ENCODE measurements around the gene GFRA1.

Gene GFRA1

DNA sequence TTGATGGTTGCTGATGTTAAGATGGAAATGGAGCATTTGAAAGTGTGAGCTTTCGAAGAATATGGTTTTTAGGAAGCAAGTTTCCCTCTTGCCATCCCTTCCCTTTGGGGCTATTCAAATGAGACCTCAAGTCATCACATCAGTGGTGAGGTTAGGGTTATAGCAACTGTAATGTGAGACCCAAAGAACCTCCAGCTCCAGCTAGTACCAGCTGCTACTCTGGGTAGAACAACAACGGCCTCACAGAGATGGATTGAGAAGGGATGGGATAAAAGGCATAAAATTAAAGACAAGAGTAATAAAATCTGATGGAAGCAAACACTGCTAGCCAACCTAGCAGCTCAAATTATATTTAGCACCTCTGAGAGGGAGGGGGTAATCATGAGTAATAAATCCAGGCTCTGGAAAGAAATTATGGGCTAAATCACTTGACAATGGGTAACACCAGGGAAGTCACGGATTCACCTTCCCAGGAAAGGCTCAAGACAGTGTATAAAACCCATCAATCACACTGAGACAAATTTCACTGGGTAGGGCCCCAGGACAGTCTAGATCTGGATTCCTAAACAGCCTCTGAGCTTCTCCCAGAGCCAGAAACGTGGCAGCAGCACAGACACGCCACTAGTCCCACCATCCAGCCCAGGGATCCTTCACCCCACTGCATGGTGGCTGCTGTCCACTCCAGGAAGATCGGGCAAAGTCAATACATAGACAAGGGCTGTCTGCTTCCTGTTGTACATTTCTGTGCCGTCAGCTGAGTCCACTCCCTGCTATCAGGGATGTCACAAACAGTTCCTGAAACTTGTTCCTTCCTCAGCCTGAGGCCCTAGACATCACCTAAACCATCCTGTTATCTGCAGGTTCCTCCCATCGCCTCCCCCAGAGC lies 151.1 kb downstream of the GFRA1 start:
- DNase-seq: no peak

DNA sequence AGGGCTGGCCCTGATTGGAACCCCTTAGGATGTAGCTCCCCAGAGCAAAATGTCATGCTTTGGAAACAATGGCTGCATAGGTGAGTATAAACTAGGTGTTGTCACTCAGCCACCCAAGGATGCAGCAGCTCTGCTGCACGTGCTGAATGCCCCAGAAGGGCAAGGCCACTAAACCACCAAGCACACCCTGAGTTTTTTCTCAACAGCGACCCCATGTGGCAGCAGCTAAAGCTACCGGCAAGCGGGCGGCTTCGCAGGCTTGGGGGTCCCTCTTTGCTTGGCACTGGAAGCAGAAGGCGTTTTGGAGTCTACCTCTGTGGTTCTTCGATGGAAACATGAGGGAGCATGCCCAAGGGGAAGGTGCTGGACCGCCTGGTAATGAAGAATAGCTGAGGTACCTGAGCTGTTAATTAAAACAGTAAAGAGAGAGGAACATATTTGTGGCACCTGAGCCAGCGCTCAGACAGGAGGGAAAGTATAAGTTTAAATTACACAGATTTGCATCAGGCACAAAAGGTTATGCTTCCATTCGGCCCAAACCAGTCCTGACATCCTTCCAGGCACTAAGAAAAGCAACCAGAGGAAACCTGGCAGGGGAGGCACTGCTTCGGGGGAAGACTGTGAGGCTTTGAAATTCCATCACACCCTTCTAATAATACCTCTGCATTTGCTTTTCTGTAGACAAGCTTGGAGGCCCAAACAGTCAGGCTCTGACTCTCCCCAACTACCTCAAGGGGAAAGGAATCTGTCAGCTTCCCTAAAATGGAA lies 152.1 kb downstream of the GFRA1 start:
- DNase-seq: no peak

DNA sequence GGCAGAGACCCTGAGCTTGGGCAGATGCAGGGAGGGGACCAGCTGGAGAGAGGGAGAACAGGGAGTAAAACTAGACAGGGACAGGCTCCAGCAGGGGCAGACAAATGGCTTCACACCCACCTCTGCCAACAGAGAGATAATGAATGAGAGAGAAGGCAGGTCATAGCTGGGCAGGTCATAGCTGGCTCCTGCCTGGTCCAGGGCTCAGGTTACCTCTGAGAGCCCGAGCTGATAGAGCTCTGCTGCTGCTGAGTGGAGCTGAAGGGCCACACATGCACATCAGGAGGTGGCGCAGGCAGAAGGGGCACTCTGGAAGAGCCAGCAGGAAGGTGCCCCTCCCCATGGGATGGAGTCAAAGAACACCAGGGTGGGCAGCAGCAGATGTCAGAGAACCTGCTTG lies 154.2 kb downstream of the GFRA1 start:
- no peak for DNase-seq

GRCh38 chr10:116115797-116116196 lies 157.2 kb downstream of the GFRA1 start:
- DNase-seq: no peak

- no peak for DNase-seq
These were observed 157.9 kb downstream of the GFRA1 start for GRCh38 chr10:116115036-116115641.

DNA sequence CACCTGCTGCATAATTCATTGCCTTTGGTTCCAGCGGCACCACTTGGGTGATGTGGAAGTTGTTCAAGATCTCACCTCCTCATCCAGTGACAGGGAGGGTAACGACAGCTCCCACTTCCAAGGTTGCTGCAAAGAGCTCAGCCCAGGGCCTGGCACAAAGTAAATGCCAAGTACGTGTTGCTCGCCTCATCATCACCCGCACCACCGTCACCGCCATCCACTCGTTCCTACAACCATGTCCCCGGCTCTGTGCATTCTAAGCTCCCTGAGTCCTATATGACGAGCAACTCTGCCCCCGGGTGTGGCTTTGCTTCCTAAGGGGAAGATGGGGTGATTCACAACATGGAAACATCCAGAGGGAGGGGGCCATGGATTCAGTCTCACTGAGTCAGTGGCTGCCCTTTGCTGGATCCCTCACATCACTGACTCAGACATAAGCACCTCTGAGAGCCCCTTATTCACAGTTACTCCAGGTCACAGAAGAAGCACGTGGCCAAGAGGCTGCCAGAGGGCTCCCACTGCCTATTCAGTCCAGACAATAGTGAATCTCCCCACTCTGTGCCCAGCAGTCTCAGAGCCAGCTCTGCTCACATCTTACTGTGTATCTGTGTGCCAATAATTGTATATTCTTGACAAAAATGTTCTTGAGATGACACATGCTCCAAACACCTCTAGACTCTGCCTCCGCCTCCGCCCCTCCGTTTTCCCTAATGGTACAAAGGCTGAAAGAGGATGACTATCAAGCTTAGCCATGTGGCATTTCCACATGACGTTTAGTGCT lies 159.1 kb downstream of the GFRA1 start:
- DNase-seq: peak; percentile 59

GRCh38 chr10:116112232-116113231 lies 160.5 kb downstream of the GFRA1 start:
- no peak for DNase-seq

DNA sequence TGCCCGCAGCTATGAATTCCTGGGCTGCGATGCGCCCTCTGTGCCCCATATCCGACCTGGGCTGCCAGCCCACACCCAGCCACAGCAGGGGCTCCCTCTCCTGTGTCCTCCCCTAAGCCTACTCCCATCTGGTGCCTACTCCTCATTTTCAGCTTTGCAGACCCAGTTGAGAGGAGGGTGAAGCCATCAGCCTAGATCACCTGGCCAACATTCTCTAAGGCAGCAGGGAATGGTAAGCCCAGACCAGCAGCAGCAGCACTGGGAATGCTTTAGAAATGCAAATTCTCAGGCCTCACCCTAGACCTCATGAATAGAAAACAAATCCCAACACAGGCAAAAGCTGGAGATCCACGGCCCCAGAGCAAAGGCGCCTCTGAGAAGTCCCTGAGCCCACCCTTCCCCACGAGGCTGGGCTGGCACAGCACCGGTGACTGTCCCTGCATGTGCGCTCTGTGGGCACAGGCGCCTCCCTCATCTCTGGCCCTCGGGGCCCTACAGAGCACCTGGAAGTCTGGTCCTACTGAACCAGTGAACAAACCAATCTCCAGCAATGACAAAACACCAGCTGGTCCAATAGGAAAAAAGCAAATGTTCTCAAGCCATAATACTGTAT lies 161.4 kb downstream of the GFRA1 start:
- DNase-seq: no peak

GRCh38 chr10:116110736-116111135 lies 162.3 kb downstream of the GFRA1 start:
- no peak for DNase-seq

- no peak for DNase-seq
These were observed 163.1 kb downstream of the GFRA1 start for GRCh38 chr10:116109881-116110280.

- DNase-seq: no peak
These were observed 163.5 kb downstream of the GFRA1 start for GRCh38 chr10:116109481-116109880.

GRCh38 chr10:116108095-116108494 lies 164.9 kb downstream of the GFRA1 start:
- DNase-seq: no peak

DNA sequence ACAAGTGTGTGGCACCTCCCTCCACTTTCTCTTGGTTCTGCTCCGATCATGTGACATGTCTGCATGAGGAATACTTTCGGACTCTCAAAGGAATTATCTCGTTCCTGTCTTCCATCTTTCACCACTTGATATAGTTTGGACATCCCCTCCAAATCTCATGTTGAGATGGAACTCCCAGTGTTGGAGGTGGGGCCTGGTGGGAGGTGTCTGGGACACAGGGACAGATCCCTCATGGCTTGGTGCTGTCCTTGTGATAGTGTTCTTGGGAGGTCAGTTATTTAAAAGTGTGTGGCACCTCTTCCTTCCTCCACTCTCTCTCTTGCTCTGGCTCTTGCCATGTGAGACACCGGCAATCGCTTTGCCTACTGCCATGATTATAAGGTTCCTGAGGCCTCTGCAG lies 166.4 kb downstream of the GFRA1 start:
- DNase-seq: no peak

DNA sequence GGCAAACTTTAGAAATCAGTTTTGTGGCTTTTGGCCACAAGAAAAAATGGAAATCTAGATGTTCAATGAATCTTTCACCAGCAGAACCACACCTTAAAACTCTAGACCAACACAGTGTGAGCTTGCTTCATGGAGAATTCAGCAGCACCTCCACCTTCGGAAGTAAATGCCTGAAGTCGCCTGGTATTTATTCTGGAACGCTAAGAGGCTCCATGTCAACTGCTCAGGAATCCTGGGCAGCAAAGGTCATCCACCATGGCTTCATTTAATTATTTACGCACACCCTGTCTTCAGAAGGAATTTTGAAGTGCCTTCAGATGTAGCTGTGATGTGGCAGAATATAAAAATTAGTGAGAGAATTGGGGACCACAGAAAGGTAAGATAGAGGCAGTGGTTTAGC lies 167.7 kb downstream of the GFRA1 start:
- no peak for DNase-seq

DNA sequence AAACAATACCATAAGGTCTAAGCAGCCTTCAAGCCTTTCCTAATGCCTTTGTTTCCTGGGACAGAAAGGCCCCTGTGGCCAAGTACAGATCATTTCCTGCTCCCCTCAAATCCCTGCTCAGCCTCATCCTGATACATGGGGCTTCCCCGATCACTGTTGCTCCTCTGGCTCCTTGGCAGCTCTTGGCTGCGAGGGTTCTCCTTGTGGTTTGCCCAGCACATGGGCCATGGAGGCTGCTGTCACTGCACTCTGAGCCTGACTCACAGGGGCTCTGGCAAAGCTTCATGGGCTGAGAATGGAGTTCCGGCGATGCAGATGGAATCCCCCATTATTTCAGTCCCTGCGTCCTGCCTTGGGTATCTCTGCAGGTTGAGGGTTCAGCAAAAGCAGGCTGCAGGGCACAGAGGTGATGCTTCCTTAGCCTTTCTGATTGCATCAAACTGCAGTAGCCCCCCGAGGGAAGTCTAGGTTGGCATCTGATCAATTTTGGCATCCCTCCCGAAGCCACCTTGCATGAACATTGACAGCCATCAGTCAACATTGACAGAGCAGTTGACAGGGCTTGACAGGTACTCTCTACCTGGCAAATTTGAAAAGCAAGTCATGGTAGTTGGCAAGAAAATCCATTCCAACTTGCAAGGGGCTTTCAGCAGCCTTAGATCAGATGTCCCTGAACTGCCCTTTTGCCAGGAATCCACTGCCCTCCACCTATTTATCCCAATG lies 168.6 kb downstream of the GFRA1 start:
- no peak for DNase-seq

DNA sequence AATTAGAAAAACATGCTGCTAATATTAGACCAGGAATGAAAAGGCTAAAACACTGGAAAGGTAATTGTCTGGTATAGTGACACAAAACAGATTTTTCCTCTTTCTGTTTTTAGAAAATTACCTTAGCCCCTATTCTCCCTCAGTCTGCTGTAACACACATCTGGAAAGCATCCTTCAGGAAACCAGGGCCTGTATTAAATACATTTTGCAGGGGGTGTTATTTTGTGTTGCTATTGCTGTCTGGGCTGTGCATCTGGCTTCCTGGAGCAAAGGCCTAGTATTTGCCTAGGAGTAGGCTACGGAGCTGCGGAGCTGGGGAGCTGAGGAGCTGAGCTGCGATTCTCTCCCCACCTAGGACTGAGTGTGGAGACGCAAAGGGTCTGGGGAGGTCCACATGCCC lies 169.3 kb downstream of the GFRA1 start:
- DNase-seq: no peak

DNA sequence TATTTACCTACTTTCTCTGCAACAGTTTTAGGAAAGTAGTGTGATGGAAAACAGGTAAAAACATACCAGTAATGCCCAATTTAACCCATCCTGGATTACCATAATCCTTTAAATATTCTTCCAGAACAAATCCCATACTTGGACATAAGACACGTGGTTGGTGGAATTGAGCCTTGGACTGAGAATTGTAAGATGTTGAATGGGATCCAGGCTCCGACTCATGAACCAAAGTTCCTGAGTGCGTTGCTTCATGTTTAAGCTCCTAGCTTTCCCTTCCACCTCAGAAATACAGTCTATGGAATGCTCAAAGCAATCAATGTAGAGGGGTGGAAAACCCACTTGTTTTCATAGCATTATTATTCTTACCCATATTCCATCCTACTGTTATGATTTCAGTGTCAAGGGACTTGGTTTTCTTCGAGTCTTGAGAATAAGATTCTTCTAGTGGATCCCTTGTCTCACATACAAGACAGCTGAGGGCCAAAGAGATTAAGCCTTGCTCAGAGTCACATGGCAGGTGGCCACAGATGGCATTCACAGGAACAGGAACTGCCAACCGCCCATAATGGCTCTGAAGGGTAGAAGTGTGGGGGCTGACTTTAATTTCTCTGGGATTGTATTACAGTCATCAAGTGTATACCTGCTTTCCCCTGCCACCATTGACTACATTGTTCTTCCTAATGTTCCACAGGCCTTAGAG lies 171.2 kb downstream of the GFRA1 start:
- no peak for DNase-seq

GRCh38 chr10:116100984-116101383 lies 172.0 kb downstream of the GFRA1 start:
- no peak for DNase-seq

GRCh38 chr10:116099023-116099420 lies 174.0 kb downstream of the GFRA1 start:
- no peak for DNase-seq

Data from amniotic stem cell (primary cell).